ENCODE data around the gene SULT1A2.

The SULT1A2 gene

DNA sequence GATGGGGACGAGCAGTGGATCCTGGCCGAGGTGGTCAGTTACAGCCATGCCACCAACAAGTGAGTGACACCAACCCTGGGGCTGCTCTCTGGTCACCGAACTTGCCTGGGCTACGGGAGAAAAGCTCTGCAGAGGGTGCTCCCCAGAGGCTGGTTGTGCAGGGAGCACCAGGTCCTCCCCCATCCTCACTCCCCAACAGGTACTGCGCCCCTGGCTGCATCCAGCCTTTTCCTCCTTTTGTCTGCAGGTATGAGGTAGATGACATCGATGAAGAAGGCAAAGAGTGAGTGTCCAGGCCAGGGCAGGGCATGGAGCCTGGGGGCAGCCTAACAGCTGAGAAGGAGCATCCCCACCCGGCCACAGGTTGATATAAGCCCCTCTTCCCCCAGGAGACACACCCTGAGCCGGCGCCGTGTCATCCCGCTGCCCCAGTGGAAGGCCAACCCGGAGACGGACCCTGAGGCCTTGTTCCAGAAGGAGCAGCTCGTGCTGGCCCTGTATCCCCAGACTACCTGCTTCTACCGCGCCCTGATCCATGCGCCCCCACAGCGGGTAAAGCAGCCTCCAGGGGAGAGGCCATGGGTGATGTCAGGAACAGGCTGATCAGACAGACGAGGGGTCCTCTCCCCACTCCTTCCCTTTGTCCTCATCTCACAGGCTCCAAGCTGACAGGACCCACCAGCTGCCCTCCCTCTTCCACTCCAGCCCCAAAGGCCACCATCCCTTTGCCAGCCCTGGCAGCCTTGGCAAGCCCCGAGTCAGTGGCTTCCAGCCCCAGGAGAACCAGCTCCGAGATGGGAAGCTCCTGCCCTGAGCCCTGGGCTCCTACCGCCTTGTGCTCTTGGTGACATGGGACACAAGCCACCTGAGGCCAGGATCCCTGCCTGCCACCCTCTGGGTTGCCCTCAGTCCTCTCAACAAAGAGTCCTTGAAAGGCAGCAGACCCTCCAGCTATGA is 6.2 kb downstream of the SULT1A2 start:
- no peaks in the 10 kb centered on the region for H3K4me1 ChIP-seq (ENCODE audit: control insufficient read depth, insufficient read depth, low read length, poor library complexity, severe bottlenecking)
- H3K9me3 ChIP-seq (ENCODE audit: control insufficient read depth, low read length), result no peaks in the 10 kb centered on the region
- no peak for DNase-seq
- no peaks in the 10 kb centered on the region for H3K27me3 ChIP-seq (replicated peaks; ENCODE audit: control insufficient read depth, insufficient read depth, low read length, poor library complexity, severe bottlenecking)
- H3K36me3 ChIP-seq (ENCODE audit: control insufficient read depth, insufficient read depth, low read length), result peaks cover 55% of the 10 kb centered on the region
- no peak overlapping the region for H3K27ac ChIP-seq (ENCODE audit: insufficient read depth, low read length, poor library complexity, severe bottlenecking)
- no peak overlapping the region for H3K4me3 ChIP-seq (ENCODE audit: insufficient read depth, low read depth, low read length, poor library complexity, severe bottlenecking)

DNA sequence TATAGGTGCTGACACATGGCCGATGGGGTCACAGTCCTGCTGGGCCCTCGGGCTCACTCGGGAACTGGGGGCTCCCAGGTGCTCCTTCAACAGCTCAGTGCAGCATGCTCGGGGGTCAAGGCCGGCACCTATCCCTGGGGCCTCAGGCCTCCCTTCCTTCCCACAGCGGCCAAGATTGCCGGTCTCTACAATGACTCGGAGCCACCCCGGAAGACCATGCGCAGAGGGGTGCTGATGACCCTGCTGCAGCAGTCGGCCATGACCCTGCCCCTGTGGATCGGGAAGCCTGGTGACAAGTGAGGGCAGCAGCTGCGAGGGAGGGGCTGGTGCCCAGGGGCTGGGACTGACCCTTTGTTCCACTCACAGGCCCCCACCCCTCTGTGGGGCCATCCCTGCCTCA is 6.9 kb downstream of the SULT1A2 start:
- no peaks in the 10 kb centered on the region for H3K4me1 ChIP-seq (ENCODE audit: control insufficient read depth, insufficient read depth, low read length, poor library complexity, severe bottlenecking)
- no peak for DNase-seq
- H3K9me3 ChIP-seq (ENCODE audit: control insufficient read depth, low read length), result no peaks in the 10 kb centered on the region
- no peaks in the 10 kb centered on the region for H3K27me3 ChIP-seq (replicated peaks; ENCODE audit: control insufficient read depth, insufficient read depth, low read length, poor library complexity, severe bottlenecking)
- H3K27ac ChIP-seq (ENCODE audit: insufficient read depth, low read length, poor library complexity, severe bottlenecking), result no peak overlapping the region
- no peak overlapping the region for H3K4me3 ChIP-seq (ENCODE audit: insufficient read depth, low read depth, low read length, poor library complexity, severe bottlenecking)
- peaks cover 62% of the 10 kb centered on the region for H3K36me3 ChIP-seq (ENCODE audit: control insufficient read depth, insufficient read depth, low read length)

DNA sequence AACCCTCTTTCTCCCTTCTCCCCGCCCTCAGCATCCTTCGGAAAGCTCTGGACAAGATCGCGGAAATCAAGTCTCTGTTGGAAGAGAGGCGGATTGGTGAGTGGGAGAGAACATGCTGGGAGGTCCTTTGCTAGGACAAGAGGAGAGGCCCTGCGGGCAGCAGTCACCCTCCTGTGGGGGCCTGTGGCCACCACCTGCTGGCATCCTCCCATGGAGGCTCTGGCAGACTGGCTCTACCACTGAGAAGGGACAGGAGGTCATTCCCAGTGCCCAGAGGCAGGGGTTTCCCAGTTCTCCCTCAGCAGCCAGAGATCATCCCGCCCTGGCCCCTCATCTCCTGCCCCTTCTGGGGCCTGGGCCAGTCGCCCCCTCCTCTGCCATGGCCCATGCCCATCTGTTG is 7.8 kb downstream of the SULT1A2 start:
- no peak overlapping the region for H3K4me3 ChIP-seq (ENCODE audit: insufficient read depth, low read depth, low read length, poor library complexity, severe bottlenecking)
- no peaks in the 10 kb centered on the region for H3K27me3 ChIP-seq (replicated peaks; ENCODE audit: control insufficient read depth, insufficient read depth, low read length, poor library complexity, severe bottlenecking)
- DNase-seq, result no peak
- peaks cover 65% of the 10 kb centered on the region for H3K36me3 ChIP-seq (ENCODE audit: control insufficient read depth, insufficient read depth, low read length)
- H3K27ac ChIP-seq (ENCODE audit: insufficient read depth, low read length, poor library complexity, severe bottlenecking), result no peak overlapping the region
- H3K9me3 ChIP-seq (ENCODE audit: control insufficient read depth, low read length), result no peaks in the 10 kb centered on the region
- no peaks in the 10 kb centered on the region for H3K4me1 ChIP-seq (ENCODE audit: control insufficient read depth, insufficient read depth, low read length, poor library complexity, severe bottlenecking)

DNA sequence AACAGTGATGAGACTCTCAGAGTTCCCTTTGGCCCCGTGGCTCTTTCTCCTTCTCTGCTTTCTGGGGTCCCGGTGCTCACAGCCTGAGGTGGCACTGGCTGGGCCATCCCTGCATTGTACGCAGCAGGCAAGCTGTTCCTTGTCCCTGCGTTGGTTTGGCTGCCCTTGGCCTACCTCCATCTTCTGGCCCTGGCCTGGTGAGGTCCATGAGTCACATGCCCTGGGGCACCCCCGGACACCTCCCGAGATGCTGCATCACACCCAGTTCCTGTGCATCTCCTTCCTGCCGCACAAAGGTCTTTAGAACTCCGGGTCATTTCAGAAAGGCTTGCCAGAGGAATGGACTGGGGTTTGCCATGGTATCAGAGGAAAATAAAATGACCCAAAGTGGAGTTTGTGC is 9.5 kb downstream of the SULT1A2 start:
- no peaks in the 10 kb centered on the region for H3K27me3 ChIP-seq (replicated peaks; ENCODE audit: control insufficient read depth, insufficient read depth, low read length, poor library complexity, severe bottlenecking)
- H3K4me3 ChIP-seq (ENCODE audit: insufficient read depth, low read depth, low read length, poor library complexity, severe bottlenecking), result no peak overlapping the region
- H3K9me3 ChIP-seq (ENCODE audit: control insufficient read depth, low read length), result no peaks in the 10 kb centered on the region
- H3K27ac ChIP-seq (ENCODE audit: insufficient read depth, low read length, poor library complexity, severe bottlenecking), result no peak overlapping the region
- peaks cover 67% of the 10 kb centered on the region for H3K36me3 ChIP-seq (ENCODE audit: control insufficient read depth, insufficient read depth, low read length)
- H3K4me1 ChIP-seq (ENCODE audit: control insufficient read depth, insufficient read depth, low read length, poor library complexity, severe bottlenecking), result no peaks in the 10 kb centered on the region
- no peak for DNase-seq

DNA sequence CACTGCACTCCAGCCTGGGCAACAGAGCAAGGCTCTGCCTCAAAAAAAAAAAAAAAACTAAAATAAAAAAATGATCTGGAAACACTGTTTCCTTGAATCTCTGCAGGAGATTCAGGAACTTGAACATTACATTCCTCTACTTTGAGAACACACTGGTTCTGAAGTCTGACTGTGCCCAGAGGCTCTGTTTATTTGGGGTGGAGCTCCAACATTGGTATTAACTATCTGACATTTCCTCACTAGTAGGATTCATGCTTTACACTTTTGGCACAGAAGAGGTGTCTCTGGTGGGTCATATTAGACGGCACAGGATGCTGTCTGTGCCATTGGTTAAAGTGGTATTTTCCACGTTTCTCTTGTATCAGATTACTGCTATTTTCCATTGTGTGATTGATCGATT is 10.4 kb downstream of the SULT1A2 start:
- H3K36me3 ChIP-seq (ENCODE audit: control insufficient read depth, insufficient read depth, low read length), result peaks cover 72% of the 10 kb centered on the region
- H3K4me3 ChIP-seq (ENCODE audit: insufficient read depth, low read depth, low read length, poor library complexity, severe bottlenecking), result no peak overlapping the region
- no peaks in the 10 kb centered on the region for H3K27me3 ChIP-seq (replicated peaks; ENCODE audit: control insufficient read depth, insufficient read depth, low read length, poor library complexity, severe bottlenecking)
- no peaks in the 10 kb centered on the region for H3K4me1 ChIP-seq (ENCODE audit: control insufficient read depth, insufficient read depth, low read length, poor library complexity, severe bottlenecking)
- H3K27ac ChIP-seq (ENCODE audit: insufficient read depth, low read length, poor library complexity, severe bottlenecking), result no peak overlapping the region
- H3K9me3 ChIP-seq (ENCODE audit: control insufficient read depth, low read length), result no peaks in the 10 kb centered on the region
- DNase-seq, result no peak

DNA sequence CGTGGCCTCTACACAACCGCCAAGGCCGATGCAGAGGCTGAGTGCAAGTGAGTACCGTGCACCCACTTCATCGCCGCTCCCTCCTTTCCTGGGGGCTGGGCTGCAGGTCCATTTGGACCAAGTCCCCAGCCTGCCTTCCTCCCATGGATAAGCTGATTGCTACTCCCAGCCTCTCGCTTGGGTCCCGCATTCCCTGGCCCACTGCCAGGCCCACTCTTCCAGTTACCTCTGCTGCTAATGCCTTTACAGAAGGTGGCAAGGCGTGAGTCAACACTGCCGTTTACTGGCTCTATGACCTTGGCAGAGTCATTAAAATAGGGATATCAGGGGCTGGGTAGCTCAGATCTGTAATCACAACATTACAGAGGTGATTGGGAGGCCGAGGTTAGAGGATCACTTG is 11.2 kb downstream of the SULT1A2 start:
- DNase-seq, result no peak
- no peaks in the 10 kb centered on the region for H3K27me3 ChIP-seq (replicated peaks; ENCODE audit: control insufficient read depth, insufficient read depth, low read length, poor library complexity, severe bottlenecking)
- H3K36me3 ChIP-seq (ENCODE audit: control insufficient read depth, insufficient read depth, low read length), result peaks cover 72% of the 10 kb centered on the region
- no peaks in the 10 kb centered on the region for H3K4me1 ChIP-seq (ENCODE audit: control insufficient read depth, insufficient read depth, low read length, poor library complexity, severe bottlenecking)
- H3K9me3 ChIP-seq (ENCODE audit: control insufficient read depth, low read length), result no peaks in the 10 kb centered on the region
- no peak overlapping the region for H3K4me3 ChIP-seq (ENCODE audit: insufficient read depth, low read depth, low read length, poor library complexity, severe bottlenecking)
- H3K27ac ChIP-seq (ENCODE audit: insufficient read depth, low read length, poor library complexity, severe bottlenecking), result no peak overlapping the region

DNA sequence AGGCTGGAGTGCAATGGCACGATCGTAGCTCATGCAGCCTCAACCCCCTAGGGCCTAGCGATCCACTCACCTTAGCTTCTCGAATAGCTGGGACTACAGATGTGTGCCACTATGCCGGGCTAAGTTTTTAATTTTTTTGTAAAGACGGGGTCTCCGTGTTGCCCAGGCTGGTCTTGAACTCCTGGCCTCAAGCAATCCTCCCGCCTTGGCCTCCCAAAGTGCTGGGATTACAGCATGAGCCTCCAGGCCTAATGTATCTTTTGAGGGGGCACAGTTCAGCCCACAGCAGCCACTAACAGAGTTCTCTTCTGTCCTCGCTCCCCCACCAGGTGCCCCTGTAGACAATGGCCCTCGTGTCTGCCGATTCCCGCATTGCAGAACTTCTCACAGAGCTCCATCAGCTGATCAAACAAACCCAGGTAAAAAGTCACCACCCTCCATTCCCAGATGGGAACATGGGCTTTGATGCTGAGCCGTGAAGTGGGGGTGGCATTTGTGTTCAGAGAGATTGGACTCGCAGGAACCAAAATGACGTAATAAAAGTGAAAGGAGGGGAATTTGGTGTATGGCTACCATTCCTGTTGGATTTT is 16.0 kb downstream of the SULT1A2 start:
- H3K36me3 ChIP-seq (ENCODE audit: control insufficient read depth, insufficient read depth, low read length), result peaks cover 30% of the 10 kb centered on the region
- no peak overlapping the region for H3K4me3 ChIP-seq (ENCODE audit: insufficient read depth, low read depth, low read length, poor library complexity, severe bottlenecking)
- H3K27ac ChIP-seq (ENCODE audit: insufficient read depth, low read length, poor library complexity, severe bottlenecking), result no peak overlapping the region
- no peaks in the 10 kb centered on the region for H3K9me3 ChIP-seq (ENCODE audit: control insufficient read depth, low read length)
- no peak for DNase-seq
- no peaks in the 10 kb centered on the region for H3K27me3 ChIP-seq (replicated peaks; ENCODE audit: control insufficient read depth, insufficient read depth, low read length, poor library complexity, severe bottlenecking)
- H3K4me1 ChIP-seq (ENCODE audit: control insufficient read depth, insufficient read depth, low read length, poor library complexity, severe bottlenecking), result no peaks in the 10 kb centered on the region

DNA sequence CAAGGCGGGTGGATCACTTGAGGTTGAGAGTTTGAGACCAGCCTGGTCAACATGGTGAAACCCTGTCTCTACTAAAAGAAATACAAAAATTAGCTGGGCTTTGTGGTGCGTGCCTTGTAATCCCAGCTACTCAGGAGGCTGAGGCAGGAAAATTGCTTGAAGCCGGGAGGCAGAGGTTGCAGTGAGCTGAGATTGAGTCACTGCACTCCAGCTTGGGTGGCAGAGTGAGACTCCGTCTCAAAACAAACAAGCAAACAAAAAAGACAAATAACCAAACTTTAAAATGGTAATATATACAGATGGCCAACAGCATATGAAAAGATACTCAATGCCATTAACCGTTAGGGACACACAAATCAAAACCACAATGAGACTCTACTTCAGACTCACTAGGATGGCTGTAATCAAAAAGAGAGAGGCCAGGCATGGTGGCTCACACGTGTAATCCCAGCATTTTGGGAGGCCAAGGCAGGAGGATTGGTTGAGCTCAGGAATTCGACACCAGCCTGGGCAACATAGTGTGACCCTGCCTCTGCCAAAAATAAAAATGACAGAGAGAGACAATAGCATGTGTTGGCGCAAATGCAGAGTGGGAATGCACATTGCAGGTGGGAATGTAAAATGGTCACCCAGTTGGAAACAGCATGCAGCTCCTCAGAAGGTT is 21.3 kb downstream of the SULT1A2 start:
- H3K9me3 ChIP-seq (ENCODE audit: control insufficient read depth, low read length), result no peaks in the 10 kb centered on the region
- no peaks in the 10 kb centered on the region for H3K4me1 ChIP-seq (ENCODE audit: control insufficient read depth, insufficient read depth, low read length, poor library complexity, severe bottlenecking)
- H3K36me3 ChIP-seq (ENCODE audit: control insufficient read depth, insufficient read depth, low read length), result no peaks in the 10 kb centered on the region
- no peak for DNase-seq
- no peak overlapping the region for H3K27ac ChIP-seq (ENCODE audit: insufficient read depth, low read length, poor library complexity, severe bottlenecking)
- no peak overlapping the region for H3K4me3 ChIP-seq (ENCODE audit: insufficient read depth, low read depth, low read length, poor library complexity, severe bottlenecking)
- no peaks in the 10 kb centered on the region for H3K27me3 ChIP-seq (replicated peaks; ENCODE audit: control insufficient read depth, insufficient read depth, low read length, poor library complexity, severe bottlenecking)

DNA sequence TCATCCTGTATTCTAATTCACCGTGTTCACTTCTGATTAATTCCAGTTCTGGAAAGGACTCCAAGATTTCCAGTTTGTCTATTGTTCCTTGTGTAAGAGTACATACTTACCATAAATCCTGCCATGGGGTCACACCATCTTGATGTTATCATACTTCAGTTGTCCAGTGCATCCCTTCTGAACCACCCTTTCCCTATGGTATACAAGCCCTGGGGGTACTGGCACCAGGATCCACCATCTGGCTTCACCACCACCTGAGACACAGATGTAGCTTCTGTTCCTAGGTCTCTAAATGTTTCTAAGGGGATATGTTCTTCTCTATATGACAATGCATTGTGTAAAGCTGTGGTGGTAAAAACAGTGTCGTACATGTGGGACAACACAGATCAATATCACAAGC is 21.9 kb downstream of the SULT1A2 start:
- no peak overlapping the region for H3K4me3 ChIP-seq (ENCODE audit: insufficient read depth, low read depth, low read length, poor library complexity, severe bottlenecking)
- DNase-seq, result no peak
- H3K27me3 ChIP-seq (replicated peaks; ENCODE audit: control insufficient read depth, insufficient read depth, low read length, poor library complexity, severe bottlenecking), result no peaks in the 10 kb centered on the region
- H3K9me3 ChIP-seq (ENCODE audit: control insufficient read depth, low read length), result no peaks in the 10 kb centered on the region
- H3K27ac ChIP-seq (ENCODE audit: insufficient read depth, low read length, poor library complexity, severe bottlenecking), result no peak overlapping the region
- H3K36me3 ChIP-seq (ENCODE audit: control insufficient read depth, insufficient read depth, low read length), result no peaks in the 10 kb centered on the region
- H3K4me1 ChIP-seq (ENCODE audit: control insufficient read depth, insufficient read depth, low read length, poor library complexity, severe bottlenecking), result no peaks in the 10 kb centered on the region

Measured in effector memory CD4-positive, alpha-beta T cell (primary cell).